Airway epithelial cell (primary cell): Measurements from ENCODE around the gene ACSM4. TPM values are rescaled to one million over a fixed set of nuclear protein-coding genes. Genes with fewer than 3 reads are reported as not detected.

ENCODE experiments used
- total RNA-seq: library from RNA; depleted of rRNA; stranded (reverse); fragments of >200 nt; gene quantifications from 2 replicates; pipeline ENCODE4 v1.2.3, GENCODE V29; 2015

Gene ACSM4
- not detected in 2 replicates for total RNA-seq

GRCh38 chr12:7303772-7304171, at the start of gene ACSM4:
TSS of gene ACSM4 (plus strand) at chr12:7304072. CDS start at chr12:7304332, 260 bp downstream.

Other genes starting within 250 kb of the ACSM4 start
- gene C1S, start 243.4 kb upstream of the ACSM4 start, total RNA-seq, result 1.6 and 2.1 TPM in 2 replicates
- 8.7 and 8.8 TPM in 2 replicates for gene C1R, start 211.6 kb upstream of the ACSM4 start, total RNA-seq
- gene C1RL, start 194.9 kb upstream of the ACSM4 start, total RNA-seq, result 16.6 and 25.3 TPM in 2 replicates
- gene RBP5, start 175.2 kb upstream of the ACSM4 start, total RNA-seq, result not detected in 2 replicates
- 13.5 and 19.3 TPM in 2 replicates for gene CLSTN3, start 173.7 kb upstream of the ACSM4 start, total RNA-seq
- 16.2 and 25.7 TPM in 2 replicates for gene PEX5, start 114.4 kb upstream of the ACSM4 start, total RNA-seq
- not detected in 2 replicates for gene CD163L1, start 140.1 kb downstream of the ACSM4 start, total RNA-seq
- gene CD163, start 199.7 kb downstream of the ACSM4 start, total RNA-seq, result not detected in 2 replicates